HG03571 (cell line): Measurements from ENCODE around the gene FMNL2.

Source experiments
- ATAC-seq: cut with Tn5 transposase; IDR thresholded peaks from one replicate; pipeline ENCODE4 v1.9.1; 2021; ENCODE audit not compliant: unreplicated experiment

FMNL2 gene

GRCh38 chr2:152400607-152401214, 65.7 kb downstream of the FMNL2 start:
- ATAC-seq, result no peak

- ATAC-seq, result no peak
Observed at GRCh38 chr2:152402780-152403759, 68.1 kb downstream of the FMNL2 start.

- peak; percentile 2 for ATAC-seq
Observed at GRCh38 chr2:152405206-152406118, 70.5 kb downstream of the FMNL2 start.

- ATAC-seq, result peak; percentile 38
Observed at GRCh38 chr2:152406119-152406835, 71.3 kb downstream of the FMNL2 start.

GRCh38 chr2:152406836-152407161, 71.8 kb downstream of the FMNL2 start:
- ATAC-seq, result no peak

GRCh38 chr2:152407204-152407721, 72.3 kb downstream of the FMNL2 start:
- peak; percentile 87 for ATAC-seq

- no peak for ATAC-seq
Observed at GRCh38 chr2:152407806-152408205, 72.8 kb downstream of the FMNL2 start.

- no peak for ATAC-seq
Observed at GRCh38 chr2:152408254-152408653, 73.3 kb downstream of the FMNL2 start.

GRCh38 chr2:152409386-152410164, 74.6 kb downstream of the FMNL2 start:
- no peak for ATAC-seq

GRCh38 chr2:152410165-152410597, 75.2 kb downstream of the FMNL2 start:
- ATAC-seq, result no peak

- no peak for ATAC-seq
Observed at GRCh38 chr2:152411154-152411553, 76.2 kb downstream of the FMNL2 start.

GRCh38 chr2:152413228-152414030, 78.5 kb downstream of the FMNL2 start:
- ATAC-seq, result no peak

- no peak for ATAC-seq
Observed at GRCh38 chr2:152415231-152415642, 80.3 kb downstream of the FMNL2 start.

- no peak for ATAC-seq
Observed at GRCh38 chr2:152415796-152416195, 80.8 kb downstream of the FMNL2 start.

- ATAC-seq, result no peak
Observed at GRCh38 chr2:152418688-152419087, 83.7 kb downstream of the FMNL2 start.

GRCh38 chr2:152419944-152420343, 85.0 kb downstream of the FMNL2 start:
- ATAC-seq, result no peak

GRCh38 chr2:152420363-152420762, 85.4 kb downstream of the FMNL2 start:
- ATAC-seq, result no peak

- ATAC-seq, result no peak
Observed at GRCh38 chr2:152420936-152421335, 86.0 kb downstream of the FMNL2 start.
